ENCODE results near the gene SFTPA1. TPM values are rescaled to one million over a fixed set of nuclear protein-coding genes. Genes with fewer than 3 reads are reported as not detected.
"Not testable (repeated sequence)": the region's sequence is repeated elsewhere in the genome, so short reads cannot be mapped to it uniquely, and the experiment has no call there.

Gene SFTPA1
- total RNA-seq, 4 donors from 2014 or later: 3.3 to 11.9 (median 7.1) TPM; not detected in 1

DNA sequence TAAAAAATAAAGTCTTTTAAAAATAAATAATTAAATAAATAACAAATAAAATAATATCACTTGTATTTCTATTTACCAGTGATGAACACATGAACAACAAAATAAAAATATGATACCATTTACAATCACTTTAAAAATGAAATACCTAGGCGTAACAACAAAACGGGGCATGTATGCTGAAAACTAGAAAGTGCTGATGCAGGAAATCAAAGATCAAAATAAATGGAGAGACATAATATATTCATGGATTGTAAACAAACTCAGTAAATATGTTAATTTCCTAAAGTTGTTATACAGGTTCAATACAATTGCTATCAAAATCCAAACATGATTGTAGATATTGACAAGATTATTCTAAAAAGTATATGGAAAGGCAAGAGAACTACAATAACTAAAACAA is 31.4 kb upstream of the SFTPA1 start:
- 94% methylated on average over 2 of the region's 2 CpGs for WGBS
- no peak for TF ChIP-seq EP300 (IDR thresholded peaks at IDR 0.05)
- no peak for TF ChIP-seq CTCF (IDR thresholded peaks at IDR 0.05)
- TF ChIP-seq POLR2A (IDR thresholded peaks at IDR 0.05; ENCODE audit: low read depth): no peak
- TF ChIP-seq POLR2AphosphoS5 (IDR thresholded peaks at IDR 0.05): no peak
- Histone ChIP-seq H3K9me3 (no peaks in the 10 kb centered on the region), H3K27me3 (no peaks in the 10 kb centered on the region), H3K27ac (replicated peaks in 1 of 4) (no peak overlapping the region), H3K4me1 (no peaks in the 10 kb centered on the region), H3K36me3 (no peaks in the 10 kb centered on the region), H3K4me3 (no peak overlapping the region)
- no peak for DNase-seq (ENCODE audit: extremely low spot score)
- intact Hi-C loops (cut with DNase I): no loop called here

DNA sequence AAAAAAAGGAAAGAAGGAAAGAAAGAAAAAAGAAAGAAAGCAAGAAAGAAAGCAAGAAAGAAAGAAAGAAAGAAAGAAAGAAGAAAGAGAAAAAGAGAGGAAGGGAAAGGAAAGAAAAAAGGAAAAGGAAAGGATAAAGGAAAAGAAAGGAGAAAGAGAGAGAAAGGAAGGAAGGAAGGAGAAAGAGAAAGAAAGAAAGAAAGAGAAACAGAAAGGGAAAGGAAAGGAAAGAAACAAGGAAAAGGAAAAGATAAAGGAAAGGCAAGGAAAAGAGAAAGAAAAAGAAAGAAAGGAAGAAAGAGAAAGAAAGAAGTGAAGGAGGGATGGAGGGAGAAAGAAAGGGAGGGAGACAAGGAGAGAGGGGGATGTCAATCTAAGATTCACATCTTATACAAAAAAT is 29.7 kb upstream of the SFTPA1 start:
- H3K4me3 ChIP-seq: no peak overlapping the region
- H3K9me3 ChIP-seq: no peaks in the 10 kb centered on the region
- H3K27ac ChIP-seq (replicated peaks in 1 of 4): no peak overlapping the region
- intact Hi-C loops (cut with DNase I): no loop called here
- no peaks in the 10 kb centered on the region for H3K27me3 ChIP-seq
- no peaks in the 10 kb centered on the region for H3K4me1 ChIP-seq
- DNase-seq (ENCODE audit: extremely low spot score): no peak
- TF ChIP-seq POLR2A (IDR thresholded peaks at IDR 0.05; ENCODE audit: low read depth) (no peak), POLR2AphosphoS5 (IDR thresholded peaks at IDR 0.05) (no peak), EP300 (IDR thresholded peaks at IDR 0.05) (no peak), CTCF (IDR thresholded peaks at IDR 0.05) (no peak)
- no peaks in the 10 kb centered on the region for H3K36me3 ChIP-seq

DNA sequence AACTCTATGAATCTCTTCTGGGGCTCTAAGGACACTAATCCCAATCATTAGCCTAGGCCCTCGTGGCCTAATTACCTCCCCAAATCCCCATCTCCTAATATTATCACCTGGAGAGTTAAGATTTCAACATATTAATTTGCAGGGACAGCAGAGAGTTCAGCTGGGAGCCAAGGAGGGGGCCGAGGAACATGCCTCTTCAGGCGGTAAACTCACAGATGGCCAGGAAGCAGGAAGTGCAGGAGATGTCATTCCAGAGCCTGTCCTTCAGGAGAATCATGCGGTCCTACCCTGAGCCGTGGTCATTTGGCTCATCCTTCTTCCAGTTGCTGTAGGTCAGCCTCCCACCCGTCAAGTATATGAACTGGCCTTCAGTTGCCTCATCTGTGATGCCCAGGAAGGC is 28.6 kb upstream of the SFTPA1 start:
- H3K4me1 ChIP-seq: no peaks in the 10 kb centered on the region
- TF ChIP-seq POLR2AphosphoS5 (IDR thresholded peaks at IDR 0.05): no peak
- no peak for TF ChIP-seq POLR2A (IDR thresholded peaks at IDR 0.05; ENCODE audit: low read depth)
- TF ChIP-seq EP300 (IDR thresholded peaks at IDR 0.05): no peak
- TF ChIP-seq CTCF (IDR thresholded peaks at IDR 0.05): no peak
- H3K27me3 ChIP-seq: no peaks in the 10 kb centered on the region
- intact Hi-C loops (cut with DNase I): no loop called here
- H3K36me3 ChIP-seq: no peaks in the 10 kb centered on the region
- no peak for DNase-seq (ENCODE audit: extremely low spot score)
- H3K4me3 ChIP-seq: no peak overlapping the region
- WGBS: 86% methylated on average over 6 of the region's 6 CpGs
- no peaks in the 10 kb centered on the region for H3K9me3 ChIP-seq
- no peak overlapping the region for H3K27ac ChIP-seq (replicated peaks in 1 of 4)

- intact Hi-C loops (cut with DNase I); H3K9me3 ChIP-seq; H3K4me1 ChIP-seq; H3K27ac ChIP-seq (replicated peaks in 1 of 4); H3K27me3 ChIP-seq; H3K4me3 ChIP-seq; H3K36me3 ChIP-seq; DNase-seq (ENCODE audit: extremely low spot score): not testable (repeated sequence)
- 36% methylated on average over 1 of the region's 6 CpGs for WGBS
Observed at GRCh38 chr10:79582954-79583353, 27.8 kb upstream of the SFTPA1 start.

DNA sequence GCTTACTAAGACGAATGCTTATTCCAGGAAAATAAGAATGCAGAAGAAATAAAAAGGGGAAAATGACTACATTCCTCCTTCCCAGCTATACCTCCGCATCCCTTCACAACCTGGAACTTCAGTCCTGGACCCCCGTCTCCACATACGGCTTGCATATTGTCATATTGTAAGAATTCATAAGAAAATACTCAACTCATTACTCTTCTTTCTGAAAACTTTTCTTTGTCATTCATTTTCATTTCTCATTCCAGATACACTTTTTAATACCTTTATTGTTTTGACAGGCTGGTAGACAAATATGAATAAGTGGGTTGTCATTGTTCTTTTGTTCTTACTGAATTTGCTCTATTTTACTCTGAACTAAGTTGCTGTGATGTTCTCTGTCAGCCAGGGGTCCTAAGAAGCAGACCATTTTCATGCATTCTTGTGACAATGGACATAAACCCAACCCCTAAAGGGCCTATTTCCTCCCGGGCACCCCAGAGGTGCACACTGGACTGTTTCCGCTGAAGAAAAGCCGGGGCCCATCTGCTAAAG is 27.2 kb upstream of the SFTPA1 start:
- Histone ChIP-seq H3K27ac (replicated peaks in 1 of 4) (no peak overlapping the region), H3K4me1 (no peaks in the 10 kb centered on the region), H3K27me3 (no peaks in the 10 kb centered on the region), H3K36me3 (no peaks in the 10 kb centered on the region), H3K4me3 (no peak overlapping the region), H3K9me3 (no peaks in the 10 kb centered on the region)
- intact Hi-C loops (cut with DNase I): no loop called here
- TF ChIP-seq POLR2AphosphoS5 (IDR thresholded peaks at IDR 0.05) (no peak), POLR2A (IDR thresholded peaks at IDR 0.05; ENCODE audit: low read depth) (no peak), EP300 (IDR thresholded peaks at IDR 0.05) (no peak), CTCF (IDR thresholded peaks at IDR 0.05) (no peak)
- no peak for DNase-seq (ENCODE audit: extremely low spot score)
- WGBS: 90% methylated on average over 7 of the region's 7 CpGs
